NCI-H2171 treated with DMSO at 0.1 percent for 48 hours (cell line): ENCODE data around the gene TMEM225B.
"Not testable (repeated sequence)": the region's sequence is repeated elsewhere in the genome, so short reads cannot be mapped to it uniquely, and the experiment has no call there.

Source experiments
- DNase-seq: peaks from one replicate; lab custom pipeline; 2025; lab: John Stamatoyannopoulos, UW

The TMEM225B gene

GRCh38 chr7:99623702-99624447, 25.8 kb downstream of the TMEM225B start:
- DNase-seq, result no peak

- no peak for DNase-seq
These were observed 26.4 kb downstream of the TMEM225B start for GRCh38 chr7:99624484-99624883.

GRCh38 chr7:99625321-99625720, 27.3 kb downstream of the TMEM225B start:
- no peak for DNase-seq

- no peak for DNase-seq
These were observed 27.9 kb downstream of the TMEM225B start for GRCh38 chr7:99625961-99626360.

GRCh38 chr7:99626661-99627060, 28.6 kb downstream of the TMEM225B start:
- DNase-seq, result no peak

GRCh38 chr7:99627513-99627912, 29.4 kb downstream of the TMEM225B start:
- DNase-seq, result no peak

GRCh38 chr7:99628471-99629465, 30.7 kb downstream of the TMEM225B start:
- DNase-seq, result no peak

- no peak for DNase-seq
These were observed 31.6 kb downstream of the TMEM225B start for GRCh38 chr7:99629643-99630042.

- no peak for DNase-seq
These were observed 33.4 kb downstream of the TMEM225B start for GRCh38 chr7:99631295-99632109.

- not testable (repeated sequence) for DNase-seq
These were observed 39.3 kb downstream of the TMEM225B start for GRCh38 chr7:99637414-99637813.

GRCh38 chr7:99638731-99639130, 40.7 kb downstream of the TMEM225B start:
- no peak for DNase-seq

GRCh38 chr7:99639267-99639666, 41.2 kb downstream of the TMEM225B start:
- DNase-seq, result no peak

- no peak for DNase-seq
These were observed 44.0 kb downstream of the TMEM225B start for GRCh38 chr7:99642027-99642426.

- no peak for DNase-seq
These were observed 45.4 kb downstream of the TMEM225B start for GRCh38 chr7:99643464-99643863.

GRCh38 chr7:99644431-99644830, 46.4 kb downstream of the TMEM225B start:
- DNase-seq, result no peak

- no peak for DNase-seq
These were observed 47.5 kb downstream of the TMEM225B start for GRCh38 chr7:99645590-99645989.

GRCh38 chr7:99648843-99649242, 50.8 kb downstream of the TMEM225B start:
- no peak for DNase-seq

GRCh38 chr7:99651290-99651689, 53.2 kb downstream of the TMEM225B start:
- DNase-seq, result no peak

- no peak for DNase-seq
These were observed 54.6 kb downstream of the TMEM225B start for GRCh38 chr7:99652671-99653070.

GRCh38 chr7:99653269-99653668, 55.2 kb downstream of the TMEM225B start:
- not testable (repeated sequence) for DNase-seq

- DNase-seq, result no peak
These were observed 55.7 kb downstream of the TMEM225B start for GRCh38 chr7:99653754-99654153.

GRCh38 chr7:99654626-99655025, 56.6 kb downstream of the TMEM225B start:
- not testable (repeated sequence) for DNase-seq
